Measurements from ENCODE around the gene CES4A. TPM values are rescaled to one million over a fixed set of nuclear protein-coding genes. Genes with fewer than 3 reads are reported as not detected.

CES4A gene
- total RNA-seq (2022; extraction: Qiagen RNA extraction) = 3.1 to 6.7 TPM (median 4.7 TPM) in 5 replicates

GRCh38 chr16:66988197-66988788 lies at the start of gene CES4A:
CES4A (plus strand) TSS chr16:66988589; CDS start chr16:66988773, 184 bp downstream.

GRCh38 chr16:66961065-66961744 lies 27.2 kb upstream of the CES4A start, which contains the start of gene CES3:
CES3 (plus strand) TSS chr16:66961266; CDS start chr16:66961308, 42 bp downstream.

GRCh38 chr16:67028696-67029253 lies 40.4 kb downstream of the CES4A start, which contains the start of gene CBFB:
CBFB (plus strand) TSS chr16:67029149; CDS start chr16:67029408, 259 bp downstream.

Other genes starting within 250 kb of the CES4A start
- gene DYNC1LI2, start 237.0 kb upstream of the CES4A start, total RNA-seq (2022; extraction: Qiagen RNA extraction) = 41.5 to 57.9 TPM (median 49.8 TPM) in 5 replicates
- gene TERB1, start 187.0 kb upstream of the CES4A start, total RNA-seq (2022; extraction: Qiagen RNA extraction) = 0.05 to 0.08 TPM (median 0.07 TPM) in 3 of 5 replicates, not detected in the others
- 62.4 to 66.4 TPM (median 65.8 TPM) in 5 replicates for gene NAE1, start 157.6 kb upstream of the CES4A start, total RNA-seq (2022; extraction: Qiagen RNA extraction)
- 0.08 TPM in 1 of 5 replicates, not detected in the others for gene CA7, start 144.2 kb upstream of the CES4A start, total RNA-seq (2022; extraction: Qiagen RNA extraction)
- 5.2 to 9.7 TPM (median 7.0 TPM) in 5 replicates for gene PDP2, start 108.1 kb upstream of the CES4A start, total RNA-seq (2022; extraction: Qiagen RNA extraction)
- 7.7 to 11.6 TPM (median 9.9 TPM) in 5 replicates for gene CDH16, start 69.7 kb upstream of the CES4A start, total RNA-seq (2022; extraction: Qiagen RNA extraction)
- gene RRAD, start 63.1 kb upstream of the CES4A start, total RNA-seq (2022; extraction: Qiagen RNA extraction) = 64.4 to 86.4 TPM (median 77.1 TPM) in 5 replicates
- 146 to 179 TPM (median 172 TPM) in 5 replicates for gene CIAO2B, start 54.2 kb upstream of the CES4A start, total RNA-seq (2022; extraction: Qiagen RNA extraction)
- 31.4 to 42.9 TPM (median 38.4 TPM) in 5 replicates for gene CES2, start 53.1 kb upstream of the CES4A start, total RNA-seq (2022; extraction: Qiagen RNA extraction)
- gene CES3, start 27.3 kb upstream of the CES4A start, total RNA-seq (2022; extraction: Qiagen RNA extraction) = 2.0 to 3.0 TPM (median 2.6 TPM) in 5 replicates
- gene CBFB, start 40.6 kb downstream of the CES4A start, total RNA-seq (2022; extraction: Qiagen RNA extraction) = 54.0 to 76.9 TPM (median 70.6 TPM) in 5 replicates
- 24.4 to 28.0 TPM (median 26.4 TPM) in 5 replicates for gene PHAF1, start 121.4 kb downstream of the CES4A start, total RNA-seq (2022; extraction: Qiagen RNA extraction)
- gene B3GNT9, start 162.4 kb downstream of the CES4A start, total RNA-seq (2022; extraction: Qiagen RNA extraction) = 7.6 to 11.4 TPM (median 9.6 TPM) in 5 replicates
- gene TRADD, start 171.3 kb downstream of the CES4A start, total RNA-seq (2022; extraction: Qiagen RNA extraction) = 16.3 to 19.9 TPM (median 17.7 TPM) in 5 replicates
- gene FBXL8, start 171.4 kb downstream of the CES4A start, total RNA-seq (2022; extraction: Qiagen RNA extraction) = 4.8 to 9.2 TPM (median 6.8 TPM) in 5 replicates
- gene HSF4, start 176.2 kb downstream of the CES4A start, total RNA-seq (2022; extraction: Qiagen RNA extraction) = 9.6 to 17.0 TPM (median 14.8 TPM) in 5 replicates
- 95.9 to 112 TPM (median 105 TPM) in 5 replicates for gene NOL3, start 181.9 kb downstream of the CES4A start, total RNA-seq (2022; extraction: Qiagen RNA extraction)
- 4.4 to 8.0 TPM (median 6.2 TPM) in 5 replicates for gene MATCAP1, start 195.4 kb downstream of the CES4A start, total RNA-seq (2022; extraction: Qiagen RNA extraction)
- 0.05 to 0.21 TPM (median 0.06 TPM) in 5 replicates for gene EXOC3L1, start 201.5 kb downstream of the CES4A start, total RNA-seq (2022; extraction: Qiagen RNA extraction)
- 77.3 to 103 TPM (median 101 TPM) in 5 replicates for gene E2F4, start 203.6 kb downstream of the CES4A start, total RNA-seq (2022; extraction: Qiagen RNA extraction)
- gene ELMO3, start 210.5 kb downstream of the CES4A start, total RNA-seq (2022; extraction: Qiagen RNA extraction) = 0.59 to 1.7 TPM (median 0.98 TPM) in 5 replicates
- 77.9 to 91.6 TPM (median 80.0 TPM) in 5 replicates for gene TMEM208, start 238.5 kb downstream of the CES4A start, total RNA-seq (2022; extraction: Qiagen RNA extraction)

Measured in A549 treated with dexamethasone at 1 μM for 4 hours (cell line).